ENCODE measurements around the gene CTAG1B.
"Not testable (repeated sequence)": the region's sequence is repeated elsewhere in the genome, so short reads cannot be mapped to it uniquely, and the experiment has no call there.

Gene CTAG1B

GRCh38 chrX:154619182-154619581 lies at the start of gene CTAG1B:
TSS of gene CTAG1B (minus strand) at chrX:154619282. CDS start at chrX:154619218, 64 bp downstream.
- not testable (repeated sequence) for DNase-seq

DNA sequence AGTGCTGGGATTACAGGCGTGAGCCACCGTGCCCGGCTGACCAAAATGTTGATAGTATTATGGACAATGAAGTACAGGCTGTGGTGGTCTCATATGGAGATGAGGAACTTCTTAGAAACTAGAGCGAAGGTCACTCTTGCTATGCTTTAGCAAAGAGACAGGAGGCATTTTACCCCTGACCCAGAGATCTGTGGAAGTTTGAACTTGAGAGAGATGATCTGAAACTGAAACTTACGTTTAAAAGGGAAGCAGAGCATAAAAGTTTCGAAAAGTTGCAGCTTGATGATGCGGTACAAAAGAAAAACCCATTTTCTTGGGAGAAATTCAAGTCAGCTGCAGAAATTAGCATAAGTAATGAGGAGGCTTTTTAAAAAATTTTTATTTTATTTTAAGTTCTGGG lies 42.8 kb upstream of the CTAG1B start:
- DNase-seq: no peak

- DNase-seq: no peak
These were observed 42.1 kb upstream of the CTAG1B start for GRCh38 chrX:154661170-154661569.

GRCh38 chrX:154660541-154660940 lies 41.5 kb upstream of the CTAG1B start:
- DNase-seq: no peak

- DNase-seq: no peak
These were observed 39.9 kb upstream of the CTAG1B start for GRCh38 chrX:154658957-154659356.

DNA sequence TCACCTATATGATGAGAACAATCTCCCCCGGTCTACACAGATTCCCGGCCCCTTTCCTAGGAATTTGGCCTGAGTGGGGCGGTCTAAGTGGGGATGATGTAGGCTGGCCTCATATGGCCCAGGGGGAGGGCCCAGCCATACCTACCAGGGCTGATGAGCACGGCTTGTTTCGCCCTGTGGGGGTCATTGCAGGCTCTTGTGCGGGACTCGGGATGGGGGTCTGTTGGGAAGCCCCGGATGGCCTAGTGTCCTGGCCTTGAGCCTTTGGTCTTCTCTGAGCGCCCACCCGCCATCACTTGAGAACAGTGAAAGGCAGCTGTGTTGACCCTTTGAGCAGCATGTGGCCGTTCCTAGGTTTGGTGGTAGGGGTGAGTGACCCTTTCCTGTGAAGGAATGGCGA lies 39.1 kb upstream of the CTAG1B start:
- DNase-seq: no peak

GRCh38 chrX:154657226-154657805 lies 38.2 kb upstream of the CTAG1B start:
- no peak for DNase-seq

DNA sequence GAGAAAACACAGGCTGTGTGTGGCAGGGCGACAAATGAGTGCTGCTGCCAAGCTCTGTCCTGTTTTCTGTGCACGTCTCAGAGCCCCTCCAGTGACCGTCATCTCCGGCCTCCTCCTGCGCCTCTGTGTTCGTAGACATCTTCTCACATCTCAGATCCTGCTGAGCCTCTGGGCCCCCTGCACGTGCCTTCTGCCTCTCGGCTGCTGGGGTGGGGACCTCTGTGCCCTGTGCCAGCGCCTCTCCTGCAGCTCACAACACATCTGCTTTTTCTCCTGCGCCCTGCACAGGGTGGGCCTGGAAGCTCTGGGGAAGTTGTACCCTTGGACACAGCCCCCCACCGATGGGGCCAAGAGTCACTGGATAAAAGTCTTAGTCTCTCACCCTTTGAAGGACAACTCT lies 36.7 kb upstream of the CTAG1B start:
- DNase-seq: no peak

DNA sequence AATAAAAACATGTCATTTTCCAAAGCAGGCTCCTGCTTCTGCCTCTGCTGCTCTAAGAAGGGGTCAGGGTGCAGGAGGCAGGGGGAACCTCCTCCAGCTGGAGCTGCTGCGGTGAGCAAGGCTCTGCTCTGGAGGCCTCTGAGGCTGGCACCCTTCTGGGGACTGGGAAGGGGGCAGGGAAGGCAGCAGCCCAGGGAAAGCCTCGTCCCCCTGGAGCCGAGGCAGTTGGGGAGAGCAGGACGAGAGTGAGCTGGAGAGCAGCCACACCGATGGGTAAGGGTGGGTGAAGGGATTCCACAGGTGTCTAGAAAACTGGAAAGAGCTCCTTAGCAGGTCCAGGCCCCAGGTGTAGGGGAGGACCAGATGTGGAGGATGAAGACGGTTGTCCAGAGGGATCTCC lies 36.3 kb upstream of the CTAG1B start:
- DNase-seq: no peak

- no peak for DNase-seq
These were observed 35.8 kb upstream of the CTAG1B start for GRCh38 chrX:154654925-154655324.

- no peak for DNase-seq
These were observed 35.3 kb upstream of the CTAG1B start for GRCh38 chrX:154654372-154654771.

DNA sequence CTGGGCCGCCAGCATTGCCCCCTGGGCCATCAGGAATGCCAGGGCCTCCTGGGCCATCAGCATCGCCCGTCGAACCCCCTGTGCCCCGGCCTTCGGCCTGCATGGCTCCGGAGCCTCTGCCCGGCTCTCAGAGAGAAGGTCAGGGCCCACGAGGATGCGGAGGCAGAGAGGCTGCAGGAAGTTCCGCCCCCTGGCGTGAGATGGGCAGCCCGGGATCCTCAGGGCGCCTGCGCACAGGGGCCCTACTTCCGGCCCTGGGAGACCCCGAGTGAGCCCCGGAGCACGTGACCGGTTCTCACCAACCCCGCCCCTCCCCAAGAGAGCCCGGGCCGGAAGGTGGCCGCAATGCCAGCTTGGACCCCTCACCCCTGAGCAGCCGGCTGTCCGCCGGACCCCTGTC lies 34.3 kb upstream of the CTAG1B start, which contains the start of gene CTAG2:
Gene CTAG2 (minus strand): TSS at position 167 of the 400 bp plus-strand sequence. CDS start 64 bp downstream, at position 103.
- DNase-seq: not testable (repeated sequence)

GRCh38 chrX:154653048-154653401 lies 33.9 kb upstream of the CTAG1B start:
- no peak for DNase-seq

- DNase-seq: no peak
These were observed 33.4 kb upstream of the CTAG1B start for GRCh38 chrX:154652311-154653047.

- no peak for DNase-seq
These were observed 31.1 kb upstream of the CTAG1B start for GRCh38 chrX:154650221-154650510.

GRCh38 chrX:154649503-154650220 lies 30.6 kb upstream of the CTAG1B start:
- no peak for DNase-seq

DNA sequence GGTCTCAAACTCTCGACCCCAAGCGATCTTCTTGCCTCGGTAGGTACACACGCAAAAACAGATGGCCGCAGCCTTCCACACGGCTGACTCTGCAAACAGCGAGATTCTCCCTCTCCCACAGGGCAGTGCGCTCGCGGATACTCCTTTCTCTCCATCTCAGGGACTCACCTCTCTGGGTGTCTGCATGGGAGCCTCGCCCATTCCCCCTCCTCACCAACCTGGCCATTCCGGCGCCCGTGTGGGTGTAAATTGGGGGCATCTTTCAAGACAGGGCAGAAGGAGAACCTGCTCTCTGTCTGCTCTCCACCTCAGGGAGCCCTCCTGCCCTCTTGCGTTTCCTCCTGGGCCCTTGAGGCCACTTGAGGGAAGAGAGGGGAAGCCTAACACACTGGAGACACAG lies 29.8 kb upstream of the CTAG1B start:
- DNase-seq: no peak

DNA sequence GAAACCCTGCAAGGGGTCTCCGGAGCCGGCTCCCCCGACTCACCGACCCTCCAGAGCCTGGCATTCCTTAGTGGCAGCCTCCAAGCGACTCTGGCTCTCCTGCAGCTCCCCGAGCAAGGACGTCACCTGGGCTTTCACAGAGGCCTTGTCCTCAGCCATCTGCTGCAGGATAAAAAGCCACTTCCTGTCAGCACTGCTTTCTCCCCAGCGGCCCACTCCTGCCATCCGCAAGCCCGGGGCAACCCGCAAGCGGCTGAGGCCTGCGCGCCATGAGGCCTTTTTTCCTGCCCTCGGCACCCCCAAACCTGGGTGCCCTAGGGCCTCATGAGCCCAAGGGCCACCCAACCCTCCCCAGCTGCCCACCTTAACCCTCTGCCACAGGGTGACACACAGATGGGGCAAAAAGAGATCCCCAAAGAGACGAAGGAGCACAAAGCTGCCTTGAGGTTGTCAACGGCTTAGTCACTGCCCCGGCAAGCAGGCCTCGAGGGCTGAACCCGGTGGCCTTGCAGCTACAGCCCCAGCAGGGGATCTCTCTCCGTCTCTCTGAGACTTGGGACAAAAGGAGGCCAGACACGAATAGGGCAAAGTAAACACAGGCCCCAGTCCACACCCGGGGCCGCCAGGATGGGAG lies 26.8 kb upstream of the CTAG1B start:
- DNase-seq: not testable (repeated sequence)

GRCh38 chrX:154643708-154644107 lies 24.6 kb upstream of the CTAG1B start:
- DNase-seq: not testable (repeated sequence)

- not testable (repeated sequence) for DNase-seq
These were observed 22.7 kb upstream of the CTAG1B start for GRCh38 chrX:154641740-154642139.

- not testable (repeated sequence) for DNase-seq
These were observed 14.6 kb upstream of the CTAG1B start for GRCh38 chrX:154633661-154634060.

DNA sequence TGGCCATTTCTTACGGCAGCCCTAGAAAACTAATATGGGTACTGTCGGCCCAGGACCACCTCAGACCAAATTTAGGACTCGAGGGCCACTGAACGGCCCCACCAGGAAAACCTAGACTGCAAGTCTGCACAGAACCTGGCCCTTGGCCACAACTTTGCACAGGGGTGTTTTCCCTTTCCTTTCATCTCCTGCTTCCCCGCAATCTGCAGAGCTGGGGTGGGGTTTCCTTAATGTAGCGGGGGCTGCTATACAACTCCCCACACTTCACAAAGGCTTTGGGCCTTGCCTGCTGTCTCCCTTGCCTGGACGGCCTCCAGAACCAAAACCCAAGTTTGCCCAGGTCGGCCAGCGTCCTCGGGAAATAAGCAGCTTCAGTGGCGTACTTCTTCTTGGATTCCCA lies 11.9 kb upstream of the CTAG1B start:
- DNase-seq: not testable (repeated sequence)

DNA sequence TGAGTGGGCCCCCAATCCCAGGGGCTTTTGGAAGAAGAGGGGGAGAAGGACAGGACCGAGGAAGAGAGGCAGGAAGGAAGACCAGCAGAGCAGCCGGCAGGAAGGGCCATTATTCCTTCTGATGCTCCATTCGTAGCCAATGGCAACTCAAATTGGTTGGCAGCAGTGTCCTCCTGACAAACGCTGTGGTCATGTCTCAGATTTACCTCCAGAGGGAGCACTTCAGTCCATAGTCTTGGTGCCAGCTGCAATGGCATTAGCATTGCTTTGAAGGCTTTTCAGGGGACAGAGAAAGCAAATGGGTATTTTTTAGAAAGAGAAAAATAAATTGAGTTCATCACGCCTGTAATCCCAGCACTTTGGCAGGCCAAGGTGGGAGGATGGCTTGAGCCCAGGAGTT lies 9.9 kb upstream of the CTAG1B start:
- not testable (repeated sequence) for DNase-seq

All from NCI-H510A (cell line).